Thoracic aorta (tissue), 2 donors: Measurements from ENCODE around the gene FBXW5. TPM values are rescaled to one million over a fixed set of nuclear protein-coding genes. Genes with fewer than 3 reads are reported as not detected.

Source experiments
- ATAC-seq: fragments of 150-250 bp; one replicate; pipeline ENCODE4 v1.8.0; 2017; ENCODE audit warnings: low read depth; ENCODE audit not compliant: insufficient number of reproducible peaks, low FRiP score
- DNase-seq: peaks from one replicate; pipeline ENCODE4 v3.0.0-alpha.2; 2020; ENCODE audit warnings: low spot score
- H3K27ac ChIP-seq, 2 donors: fragments of 200-600 bp; sonication (generic); 1 replicate in 1 of 2; 2 replicates in 1 of 2; pipeline ENCODE4 v1.5.1; 2016; ENCODE audit warnings: mild to moderate bottlenecking in 2 of 2, moderate library complexity in 2 of 2
- H3K27me3 ChIP-seq: fragments of 200-600 bp; sonication (generic); replicated peaks from 2 replicates; pipeline ENCODE4 v1.6.0; 2016; ENCODE audit warnings: mild to moderate bottlenecking; ENCODE audit not compliant: insufficient read depth
- H3K36me3 ChIP-seq: fragments of 200-600 bp; sonication (generic); one replicate; pipeline ENCODE4 v1.5.1; 2016
- H3K4me1 ChIP-seq, 2 donors: fragments of 200-600 bp; sonication (generic); 1 replicate in 1 of 2; 2 replicates in 1 of 2; pipeline versions ENCODE4 v1.5.1 to v1.6.0; 2016; ENCODE audit warnings: low read depth in 2 of 2, mild to moderate bottlenecking in 1 of 2; ENCODE audit not compliant: control insufficient read depth in 1 of 2
- H3K4me3 ChIP-seq: fragments of 200-600 bp; sonication (generic); 2 replicates; pipeline ENCODE4 v1.5.1; 2016; ENCODE audit warnings: mild to moderate bottlenecking
- H3K9me3 ChIP-seq: fragments of 200-600 bp; sonication (generic); 2 replicates; pipeline ENCODE4 v1.5.1; 2016
- total RNA-seq, 2 donors: library from RNA; depleted of rRNA; stranded (reverse); fragments of >200 nt; gene quantifications; one replicate each; pipeline versions ENCODE4 v1.1.0 to v1.2.3, GENCODE V29; 2016
- TF ChIP-seq, protein P1 (sequence below): fragments of 200-600 bp; sonication (generic); IDR thresholded peaks from one replicate; pipeline ENCODE4 v1.5.1; 2019; ENCODE audit warnings: antibody characterized with exemption

Gene FBXW5
- total RNA-seq, 2 donors from 2014 or later = 176 to 383 TPM

DNA sequence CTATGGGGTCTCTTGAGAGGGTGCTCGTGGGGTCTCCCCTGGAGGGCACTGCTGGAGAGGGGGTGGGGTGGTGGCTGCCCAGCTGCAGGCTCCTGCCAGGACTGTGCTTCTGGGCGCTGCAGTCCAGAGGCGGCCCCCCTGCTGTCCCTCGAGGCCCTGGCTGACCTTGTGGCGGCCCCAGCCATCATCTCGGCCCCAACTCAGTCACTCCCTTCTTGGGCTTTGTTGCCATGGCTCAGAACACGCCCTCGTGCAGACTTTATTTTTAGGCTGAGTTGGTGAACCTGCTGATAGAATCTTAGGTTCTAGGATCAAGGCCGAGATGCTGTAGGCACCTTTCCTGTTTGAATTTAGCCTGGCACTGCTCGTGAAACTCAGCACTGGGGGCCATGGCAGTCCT, 22.8 kb downstream of the FBXW5 start:
- ATAC-seq (no peak), DNase-seq (no peak)
- Histone ChIP-seq H3K4me1 (peaks cover 5 to 23% of the 10 kb centered on the region in 2 donors), H3K4me3 (no peak overlapping the region), H3K27ac (peak overlapping the region; percentile 51 to 77), H3K36me3 (peaks cover 18% of the 10 kb centered on the region), H3K9me3 (no peaks in the 10 kb centered on the region), H3K27me3 (no peaks in the 10 kb centered on the region)
- TF ChIP-seq, protein P1, sequence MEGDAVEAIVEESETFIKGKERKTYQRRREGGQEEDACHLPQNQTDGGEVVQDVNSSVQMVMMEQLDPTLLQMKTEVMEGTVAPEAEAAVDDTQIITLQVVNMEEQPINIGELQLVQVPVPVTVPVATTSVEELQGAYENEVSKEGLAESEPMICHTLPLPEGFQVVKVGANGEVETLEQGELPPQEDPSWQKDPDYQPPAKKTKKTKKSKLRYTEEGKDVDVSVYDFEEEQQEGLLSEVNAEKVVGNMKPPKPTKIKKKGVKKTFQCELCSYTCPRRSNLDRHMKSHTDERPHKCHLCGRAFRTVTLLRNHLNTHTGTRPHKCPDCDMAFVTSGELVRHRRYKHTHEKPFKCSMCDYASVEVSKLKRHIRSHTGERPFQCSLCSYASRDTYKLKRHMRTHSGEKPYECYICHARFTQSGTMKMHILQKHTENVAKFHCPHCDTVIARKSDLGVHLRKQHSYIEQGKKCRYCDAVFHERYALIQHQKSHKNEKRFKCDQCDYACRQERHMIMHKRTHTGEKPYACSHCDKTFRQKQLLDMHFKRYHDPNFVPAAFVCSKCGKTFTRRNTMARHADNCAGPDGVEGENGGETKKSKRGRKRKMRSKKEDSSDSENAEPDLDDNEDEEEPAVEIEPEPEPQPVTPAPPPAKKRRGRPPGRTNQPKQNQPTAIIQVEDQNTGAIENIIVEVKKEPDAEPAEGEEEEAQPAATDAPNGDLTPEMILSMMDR = no peak

DNA sequence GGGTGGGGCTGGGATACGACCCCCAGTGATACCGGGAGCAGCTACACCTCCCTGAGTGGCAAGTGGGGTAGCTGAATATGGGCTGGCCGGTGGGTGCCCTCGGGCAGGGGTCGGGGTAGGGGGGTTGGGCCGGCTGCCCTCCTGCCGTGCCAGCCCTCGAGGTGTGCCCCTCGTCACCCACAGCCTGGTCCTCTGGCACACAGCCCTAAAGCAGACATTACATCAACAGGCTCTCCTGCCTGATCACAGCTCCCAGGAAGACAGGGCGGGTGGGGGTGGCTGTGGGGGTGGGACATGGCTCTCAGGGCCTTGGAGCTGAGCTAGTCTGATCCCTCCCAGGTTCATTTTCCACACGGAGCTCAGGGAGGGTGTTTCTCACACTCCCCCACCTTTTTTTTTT, 23.2 kb downstream of the FBXW5 start:
- Histone ChIP-seq H3K4me1 (peaks cover 5 to 23% of the 10 kb centered on the region in 2 donors), H3K27me3 (no peaks in the 10 kb centered on the region), H3K4me3 (no peak overlapping the region), H3K36me3 (peaks cover 18% of the 10 kb centered on the region), H3K27ac (peak overlapping the region in 1 of 2 donors; percentile 77), H3K9me3 (no peaks in the 10 kb centered on the region)
- no peak for ATAC-seq
- TF ChIP-seq, protein P1 = no peak
- no peak for DNase-seq

DNA sequence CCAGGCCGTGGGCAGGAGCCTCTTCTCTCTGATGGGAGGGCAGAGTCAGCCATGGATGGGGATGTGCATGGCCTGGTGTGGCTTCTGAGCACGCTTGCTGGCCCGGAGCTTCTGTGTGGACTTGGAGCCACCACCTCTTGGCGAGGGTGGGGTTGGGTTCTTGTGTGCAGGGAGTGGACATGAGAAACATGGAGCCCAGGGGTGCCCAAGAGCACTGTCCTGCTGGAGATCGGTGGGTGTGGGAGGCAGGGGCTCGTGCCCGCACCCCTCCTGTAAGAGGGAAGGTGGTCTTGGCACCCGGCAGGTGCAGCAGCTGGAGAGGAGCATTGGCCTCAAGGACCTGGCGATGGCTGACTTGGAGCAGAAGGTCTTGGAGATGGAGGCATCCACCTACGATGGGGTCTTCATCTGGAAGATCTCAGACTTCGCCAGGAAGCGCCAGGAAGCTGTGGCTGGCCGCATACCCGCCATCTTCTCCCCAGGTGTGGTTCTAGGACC, 23.8 kb downstream of the FBXW5 start:
- no peak overlapping the region for H3K4me3 ChIP-seq
- H3K27ac ChIP-seq = peak overlapping the region in 1 of 2 donors; percentile 77
- TF ChIP-seq, protein P1 = no peak
- peaks cover 16% of the 10 kb centered on the region for H3K36me3 ChIP-seq
- no peak for ATAC-seq
- no peaks in the 10 kb centered on the region for H3K9me3 ChIP-seq
- H3K4me1 ChIP-seq = peaks cover 5 to 23% of the 10 kb centered on the region in 2 donors
- no peaks in the 10 kb centered on the region for H3K27me3 ChIP-seq
- DNase-seq = no peak

DNA sequence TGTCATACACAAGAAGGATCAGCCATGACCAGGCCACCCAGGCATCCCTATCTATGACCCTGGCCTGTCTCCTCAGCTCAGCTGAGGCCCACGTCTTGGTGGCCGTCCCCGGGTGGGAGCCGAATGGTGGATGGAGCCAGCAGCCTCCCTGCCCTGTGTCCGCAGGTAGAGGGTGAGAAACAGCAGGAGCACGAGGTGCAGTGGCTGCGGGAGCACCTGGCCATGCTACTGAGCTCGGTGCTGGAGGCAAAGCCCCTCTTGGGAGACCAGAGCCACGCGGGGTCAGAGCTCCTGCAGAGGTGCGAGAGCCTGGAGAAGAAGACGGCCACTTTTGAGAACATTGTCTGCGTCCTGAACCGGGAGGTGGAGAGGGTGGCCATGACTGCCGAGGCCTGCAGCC, 24.5 kb downstream of the FBXW5 start:
- TF ChIP-seq, protein P1 = no peak
- Histone ChIP-seq H3K36me3 (peaks cover 13% of the 10 kb centered on the region), H3K4me1 (peaks cover 5 to 23% of the 10 kb centered on the region in 2 donors), H3K27ac (no peak overlapping the region), H3K27me3 (no peaks in the 10 kb centered on the region), H3K9me3 (no peaks in the 10 kb centered on the region), H3K4me3 (no peak overlapping the region)
- no peak for ATAC-seq
- no peak for DNase-seq

DNA sequence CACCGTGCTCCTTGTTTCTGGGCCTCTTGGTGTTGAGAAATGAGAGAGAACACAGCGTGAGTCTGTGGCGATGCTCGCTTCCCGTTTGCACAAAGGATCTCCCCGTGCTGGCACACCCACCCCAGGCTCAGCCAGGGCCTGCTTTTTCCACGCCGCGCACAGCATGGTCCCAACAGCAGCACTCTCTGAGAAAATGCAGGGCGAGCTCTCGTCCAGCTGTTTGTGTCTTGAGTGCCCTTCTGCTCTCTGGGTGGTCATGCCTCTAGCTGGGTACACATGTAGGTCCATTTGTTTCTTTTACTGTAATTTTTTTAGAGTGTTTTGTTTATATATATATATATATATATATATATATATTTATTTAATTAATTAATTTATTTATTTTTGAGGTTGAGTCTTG, 26.6 kb downstream of the FBXW5 start:
- Histone ChIP-seq H3K4me1 (peaks cover 5 to 18% of the 10 kb centered on the region in 2 donors), H3K4me3 (no peak overlapping the region), H3K27me3 (no peaks in the 10 kb centered on the region), H3K36me3 (peaks cover 13% of the 10 kb centered on the region), H3K9me3 (no peaks in the 10 kb centered on the region), H3K27ac (no peak overlapping the region)
- TF ChIP-seq, protein P1 = no peak
- no peak for DNase-seq
- no peak for ATAC-seq
